ENCODE measurements around the gene MFSD6L.

MFSD6L gene, protein sequence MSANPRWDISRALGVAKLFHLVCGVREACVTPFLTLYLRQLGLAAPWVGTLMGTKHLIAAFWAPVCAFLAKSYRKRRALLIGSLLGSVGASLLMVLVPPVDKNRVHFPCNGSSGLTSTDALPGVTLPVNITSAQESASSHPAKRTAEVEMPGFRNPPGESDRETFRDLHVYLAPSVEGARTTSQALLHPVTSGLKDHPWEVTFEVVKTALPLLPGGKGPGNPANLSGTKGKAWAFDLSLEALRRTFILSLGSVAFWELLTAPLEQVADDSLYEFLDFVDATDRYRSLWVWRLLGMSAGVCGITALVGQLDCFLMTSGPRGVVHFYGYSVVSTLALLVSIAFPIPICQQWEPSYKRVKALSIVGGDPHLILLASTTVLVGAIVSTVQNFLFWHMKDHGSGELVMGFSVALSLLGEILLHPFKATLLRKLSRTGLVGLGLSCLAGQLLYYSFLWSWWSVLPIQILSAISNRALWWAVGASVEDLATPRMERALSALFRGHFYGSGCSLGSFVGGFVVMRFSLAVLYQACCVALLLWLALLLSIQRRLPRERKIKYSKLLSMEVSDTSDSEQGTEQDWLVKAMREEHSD

DNA sequence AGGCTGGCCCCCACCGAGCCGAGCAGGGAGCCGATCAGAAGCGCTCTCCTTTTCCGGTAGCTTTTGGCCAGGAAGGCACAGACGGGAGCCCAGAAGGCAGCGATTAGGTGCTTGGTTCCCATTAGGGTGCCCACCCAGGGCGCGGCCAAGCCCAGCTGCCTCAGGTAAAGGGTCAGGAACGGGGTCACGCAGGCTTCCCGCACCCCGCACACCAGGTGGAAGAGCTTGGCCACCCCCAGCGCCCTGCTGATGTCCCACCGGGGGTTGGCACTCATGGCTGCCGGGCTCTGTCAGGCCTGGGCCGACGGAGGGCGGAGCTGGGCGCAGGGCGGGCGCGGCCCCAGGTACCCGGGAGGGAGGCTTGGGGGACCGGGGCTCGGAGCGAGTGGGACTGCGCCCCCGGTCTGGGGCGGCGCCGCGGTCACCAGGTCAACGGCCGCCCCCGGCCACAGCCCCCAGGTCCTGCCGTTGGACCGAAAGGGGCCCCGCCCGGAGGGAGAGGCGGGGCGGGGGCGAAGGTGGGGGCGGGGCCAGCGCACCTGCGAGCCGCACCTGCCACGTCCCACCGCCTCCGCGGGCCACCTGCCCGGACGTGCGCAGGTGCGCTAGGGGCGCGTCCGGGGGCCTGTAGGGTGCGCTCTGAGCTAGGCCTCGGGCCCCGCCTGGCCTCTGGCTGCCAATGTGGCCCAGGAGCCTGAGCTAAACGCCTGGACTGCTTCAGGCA, at the start of gene MFSD6L:
TSS of gene MFSD6L (minus strand) at position 520 of the 724 bp plus-strand sequence. CDS start at position 275, 245 bp downstream.
- DNase-seq = no peak

DNA sequence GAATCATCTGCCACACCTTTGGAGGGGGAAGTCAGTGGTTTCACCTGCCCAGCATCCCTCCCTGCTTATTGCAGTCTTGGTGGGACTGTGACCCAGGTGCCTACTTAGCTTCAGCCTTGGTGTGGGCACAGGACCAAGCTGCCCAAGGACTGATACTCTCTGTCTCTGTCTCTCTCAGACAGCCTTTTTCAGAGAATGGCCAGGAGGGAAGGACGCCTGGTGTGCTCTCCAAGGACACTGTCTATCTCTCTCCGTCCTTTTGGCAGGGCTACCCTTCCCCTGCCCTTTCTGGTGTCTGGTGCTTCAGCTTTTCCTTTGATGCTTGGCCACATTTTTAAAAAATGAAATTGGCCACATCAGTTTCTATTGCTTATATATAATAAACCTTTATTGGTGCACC, 48.7 kb upstream of the MFSD6L start:
- DNase-seq = no peak

DNA sequence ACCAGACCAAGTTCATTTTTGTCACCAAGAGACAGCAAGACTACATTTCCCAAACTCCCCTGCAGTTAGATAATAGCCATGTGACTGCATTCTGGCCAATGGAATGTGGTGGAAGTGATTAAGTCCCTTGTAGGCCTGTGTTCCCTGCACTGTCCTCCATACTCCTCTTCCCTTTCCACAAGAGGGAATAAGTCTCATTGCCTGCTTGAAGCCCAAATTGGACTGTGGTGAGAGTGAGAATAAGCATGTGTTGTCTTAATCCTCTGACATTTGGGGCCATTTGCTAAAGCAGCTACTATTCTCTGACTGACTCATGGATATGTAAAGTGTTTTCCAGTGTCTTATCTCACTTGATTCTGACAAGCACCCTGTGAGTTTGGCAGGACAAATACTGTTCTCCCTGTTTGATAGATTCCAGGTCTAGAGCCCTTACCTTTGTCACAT, 47.6 kb upstream of the MFSD6L start:
- no peak for DNase-seq

DNA sequence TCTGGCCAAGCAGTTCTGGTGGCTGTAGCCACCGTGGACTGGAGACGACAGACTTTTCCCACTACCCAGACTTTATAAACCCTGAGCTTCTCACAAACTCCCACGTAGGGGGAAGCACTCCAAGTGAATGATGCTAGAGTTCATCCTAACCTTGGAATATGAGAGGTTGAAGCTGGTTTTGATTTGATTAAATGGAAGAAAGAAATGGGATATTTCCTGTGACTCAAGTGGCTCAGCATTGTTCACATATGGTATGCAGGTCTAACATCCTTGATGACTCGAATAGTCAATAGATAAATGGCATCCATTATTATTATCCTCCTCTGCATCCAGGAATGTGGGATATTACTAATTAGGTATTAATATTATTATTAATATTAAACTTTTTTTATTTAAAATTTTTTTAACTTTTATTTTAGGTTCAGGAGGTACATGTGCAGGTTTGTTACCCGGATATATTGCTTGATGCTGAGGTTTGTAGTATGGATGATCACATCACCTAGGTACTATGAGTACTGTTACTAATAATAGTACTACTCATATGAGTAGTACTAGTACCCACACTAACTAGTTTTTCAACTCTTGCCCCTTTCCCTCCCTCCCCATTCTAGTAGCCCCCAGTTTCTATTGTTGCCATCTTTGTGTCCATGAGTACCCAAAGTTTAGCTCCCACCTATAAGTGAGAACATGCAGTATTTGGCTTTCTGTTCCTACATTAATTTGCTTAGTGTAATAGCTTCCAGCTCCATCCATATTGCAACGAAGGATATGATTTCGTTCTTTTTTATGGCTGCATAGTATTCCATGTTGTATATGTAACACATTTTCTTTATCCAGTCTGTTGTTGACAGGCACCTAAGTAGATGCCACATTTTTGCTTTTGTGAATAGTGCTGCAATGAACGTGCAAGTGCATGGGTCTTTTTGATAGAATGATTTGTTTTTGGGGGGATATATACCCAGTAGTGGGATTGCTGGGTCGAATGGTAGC, 45.4 kb upstream of the MFSD6L start:
- no peak for DNase-seq

DNA sequence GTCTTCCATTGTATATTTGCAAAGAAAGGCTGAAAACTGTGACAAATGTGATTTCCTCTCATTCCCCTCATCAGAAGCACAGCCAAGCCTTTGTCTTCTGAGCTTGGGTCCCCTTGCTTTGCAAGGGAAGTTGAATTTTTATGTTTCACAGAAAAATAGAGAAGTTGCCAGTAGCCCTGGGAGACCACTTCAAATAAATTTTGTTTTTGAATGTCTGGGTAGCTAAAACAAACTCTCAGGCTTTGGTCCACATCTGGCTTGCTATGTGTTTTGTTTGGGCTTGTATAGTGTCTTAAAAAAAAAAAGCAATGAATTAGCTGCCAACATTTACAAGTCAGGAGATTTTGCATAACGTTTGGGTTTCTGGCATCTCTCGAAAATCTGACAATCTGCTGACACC, 44.2 kb upstream of the MFSD6L start:
- DNase-seq = no peak

DNA sequence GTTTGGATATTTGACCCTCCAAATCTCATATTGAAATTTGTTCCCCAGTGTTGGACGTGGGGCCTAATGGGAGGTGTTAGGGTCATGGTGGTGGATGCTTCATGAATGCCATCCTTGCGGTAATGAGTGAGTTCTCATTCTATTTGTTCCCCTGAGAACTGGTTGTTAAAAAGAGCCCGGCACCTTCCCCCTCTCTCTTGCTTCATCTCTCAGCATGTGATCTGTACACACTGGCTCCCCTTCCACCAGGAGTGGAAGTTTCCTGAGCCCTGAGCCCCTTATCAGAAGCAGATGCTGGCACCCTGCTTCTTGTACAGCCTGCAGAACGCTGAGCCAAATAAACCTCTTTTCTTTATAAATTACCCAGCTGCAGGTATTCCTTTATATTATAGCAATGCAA, 42.7 kb upstream of the MFSD6L start:
- no peak for DNase-seq

DNA sequence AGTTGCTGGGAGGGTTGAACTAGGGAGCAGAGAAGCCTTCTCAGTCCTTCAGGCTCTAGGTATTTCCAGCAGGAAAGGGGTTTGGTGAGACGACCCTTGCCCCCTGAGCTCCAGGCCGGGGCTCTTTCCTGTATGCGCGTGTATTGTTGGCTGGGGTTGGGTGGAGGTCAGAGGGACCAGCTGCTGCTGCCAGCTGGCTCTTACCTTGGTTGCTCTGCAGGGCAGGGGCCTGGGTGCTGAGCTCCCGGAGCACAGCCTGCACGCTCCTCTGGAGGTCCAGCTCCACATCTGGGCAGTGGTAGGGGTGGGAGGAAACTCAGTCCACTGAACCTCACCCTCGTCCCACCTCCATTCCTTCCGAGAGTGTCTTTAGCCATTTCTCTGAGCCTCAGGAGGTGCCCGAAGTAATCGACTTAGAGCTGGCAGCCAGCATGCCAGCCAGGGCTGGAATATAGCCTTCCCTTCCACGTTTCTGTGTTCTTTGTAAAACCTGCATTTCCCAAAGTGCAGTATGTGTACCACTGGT, 40.3 kb upstream of the MFSD6L start:
- no peak for DNase-seq

DNA sequence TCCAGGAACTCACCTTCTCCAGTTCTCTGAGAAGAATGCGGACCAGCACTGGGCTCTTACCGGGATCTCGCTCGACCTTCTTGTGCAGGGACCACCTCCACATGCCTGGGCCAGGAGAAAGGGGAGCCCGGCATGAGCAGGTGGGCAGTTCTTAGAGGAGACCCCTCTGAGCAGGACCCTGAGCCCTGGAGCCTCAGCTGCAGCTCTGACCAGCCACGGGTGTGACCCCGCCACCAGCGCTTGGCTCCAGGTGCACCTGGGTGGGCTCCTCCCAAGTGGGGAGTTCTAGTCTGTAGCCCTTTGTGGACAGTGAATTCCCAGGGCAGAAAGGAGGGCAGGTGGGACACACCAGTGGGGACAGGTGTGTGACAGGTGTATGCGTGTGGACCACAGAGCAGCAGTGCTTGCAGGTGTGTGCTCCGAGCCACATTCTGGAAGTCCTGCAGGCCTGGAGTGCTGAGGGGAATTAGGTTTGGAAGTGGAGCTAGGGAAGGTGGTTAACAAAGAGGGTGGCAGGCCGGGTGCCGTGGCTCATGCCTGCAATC, 39.5 kb upstream of the MFSD6L start:
- no peak for DNase-seq

DNA sequence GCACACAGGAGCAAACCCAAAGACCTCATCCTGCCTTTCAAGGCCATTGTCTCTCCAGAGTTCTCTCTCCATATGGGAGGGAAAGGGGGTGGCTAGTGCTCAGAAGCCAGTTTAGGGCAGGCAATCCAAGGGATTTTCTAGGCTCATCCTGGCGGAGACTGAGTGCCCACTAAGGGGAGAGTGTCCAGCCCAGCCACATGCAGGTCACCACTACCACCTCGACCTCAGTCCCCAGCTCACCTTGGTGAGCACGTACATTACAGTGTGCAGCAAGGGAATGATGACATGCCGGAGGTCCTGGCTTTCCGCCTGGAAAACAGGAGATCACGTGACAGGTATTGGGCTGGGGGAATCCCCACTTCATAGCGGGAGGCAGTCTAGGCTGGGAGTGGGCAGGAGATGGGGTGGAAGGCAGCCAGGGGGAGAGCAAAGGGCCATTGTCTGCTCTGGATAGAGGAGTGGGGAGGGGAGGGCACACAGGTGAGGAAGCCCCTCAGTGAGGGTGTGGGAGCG, 38.5 kb upstream of the MFSD6L start:
- DNase-seq = no peak

DNA sequence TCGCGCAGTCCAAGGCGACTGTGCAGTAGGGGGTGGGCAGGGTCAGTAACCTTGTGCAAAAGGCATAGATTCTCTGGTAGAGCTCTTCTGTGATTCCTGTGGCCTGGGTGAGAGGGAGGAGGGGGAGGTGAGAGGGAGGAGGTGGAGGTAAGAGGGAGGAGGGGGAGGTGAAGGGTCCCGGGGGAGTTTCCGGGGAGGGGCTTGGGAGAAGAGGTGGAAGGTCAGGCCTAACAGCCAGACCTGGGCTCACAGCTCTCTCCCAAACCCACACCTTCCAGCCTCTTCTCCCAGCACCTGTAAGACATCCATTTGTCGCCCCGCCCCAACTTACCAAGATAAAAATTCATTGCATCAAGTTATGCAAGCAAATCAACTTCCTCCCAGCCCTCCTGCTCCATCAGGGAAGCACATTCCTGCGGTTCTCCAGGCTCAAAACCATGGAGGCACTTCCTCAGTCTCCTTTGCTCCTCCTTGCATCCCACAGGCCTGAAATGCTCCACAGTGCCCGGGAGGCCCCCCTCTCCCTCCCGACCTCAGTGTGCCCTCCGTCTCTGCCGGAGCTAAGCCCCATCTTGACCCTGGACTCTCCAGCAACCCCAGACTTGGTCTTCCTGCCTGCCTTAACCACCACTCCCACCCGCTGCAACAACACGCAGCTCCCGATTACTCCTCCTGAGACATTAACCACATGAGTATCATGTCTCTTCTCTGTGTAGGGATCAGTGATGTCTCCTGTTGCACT, 37.8 kb upstream of the MFSD6L start:
- DNase-seq = no peak

DNA sequence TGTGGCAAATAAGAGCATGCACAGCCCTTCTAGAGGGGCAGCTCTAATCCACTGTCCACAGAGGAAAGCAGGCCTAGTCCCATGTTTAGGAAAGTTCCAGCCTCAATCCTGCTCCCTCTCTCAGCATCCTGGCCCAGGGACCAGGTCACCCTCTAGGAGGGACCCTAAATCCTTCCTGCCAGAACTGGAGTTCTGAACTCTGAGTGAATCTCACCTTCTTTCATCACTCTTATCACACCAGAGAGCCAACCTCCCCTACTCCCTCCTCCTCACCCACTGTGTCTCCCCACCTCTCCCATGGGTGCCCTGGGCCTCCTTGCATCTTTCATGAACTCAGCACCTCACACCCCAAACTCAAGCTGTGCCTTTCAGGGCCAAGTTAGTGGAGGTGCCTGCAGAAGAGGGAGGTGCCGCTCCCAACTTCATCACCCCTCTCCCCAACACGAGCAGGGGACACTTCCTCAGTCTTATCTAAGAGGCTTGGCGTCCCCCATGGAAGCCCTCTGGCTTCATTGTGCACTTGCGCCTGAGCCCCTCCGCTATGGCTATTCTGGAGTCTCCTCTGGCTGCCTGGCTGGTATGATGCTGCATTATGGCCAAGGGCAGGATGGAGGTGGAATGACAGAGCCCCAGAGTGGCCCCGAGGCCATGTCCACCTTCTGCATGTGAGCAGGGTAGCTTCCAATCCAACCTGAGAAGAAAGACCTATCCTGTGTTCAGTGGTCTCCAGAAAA, 36.6 kb upstream of the MFSD6L start:
- DNase-seq = no peak

DNA sequence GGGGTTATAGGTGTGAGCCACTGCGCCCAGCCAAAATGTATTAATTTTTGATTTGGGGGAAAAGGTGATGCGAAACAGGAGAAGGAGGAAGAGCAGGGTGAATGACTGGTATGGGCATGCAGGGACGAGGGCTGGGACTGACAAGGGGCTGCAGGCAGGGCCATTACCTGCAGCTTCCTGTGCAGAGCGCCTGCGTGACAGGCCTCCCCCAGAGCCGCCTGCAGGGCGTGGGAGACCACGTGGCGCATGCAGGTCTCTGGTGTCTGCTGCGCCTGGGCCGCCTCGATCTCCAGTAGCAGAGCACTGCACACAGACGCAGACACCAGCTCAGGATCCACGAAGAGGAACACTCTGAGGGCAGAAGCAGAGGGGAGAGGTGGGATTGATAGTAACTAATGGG, 35.9 kb upstream of the MFSD6L start:
- no peak for DNase-seq

DNA sequence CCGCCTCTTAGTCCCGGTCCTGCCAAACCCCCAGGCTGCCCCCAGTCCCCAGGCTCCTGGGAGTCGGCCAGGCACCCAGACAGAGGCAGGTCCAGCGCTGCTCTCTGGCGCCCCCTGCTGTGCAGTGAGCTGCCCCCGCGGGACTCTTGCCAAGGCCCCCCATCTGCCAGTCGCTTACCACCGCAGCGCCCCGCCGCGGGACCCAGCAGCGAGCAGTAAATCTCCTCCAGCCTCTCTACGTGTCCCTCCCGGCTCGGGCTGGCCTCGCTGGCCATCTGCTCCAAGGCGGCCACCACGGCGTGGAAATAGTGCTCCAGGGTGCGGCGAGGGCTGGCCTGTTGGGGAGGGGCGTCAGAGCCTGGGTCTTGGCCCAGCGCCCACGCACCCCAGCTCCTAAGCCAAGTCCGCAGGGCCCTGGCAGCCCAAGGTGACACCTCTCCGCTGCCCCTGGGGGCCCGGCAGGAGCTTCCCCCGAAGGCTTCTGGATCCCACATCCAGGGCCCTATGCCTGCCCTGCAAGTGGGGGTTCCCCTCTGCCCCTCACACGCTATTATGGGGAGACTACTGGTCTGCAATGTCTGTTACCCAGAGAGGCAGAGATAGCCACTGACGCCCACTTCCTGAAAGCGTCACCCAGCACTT, 33.7 kb upstream of the MFSD6L start:
- DNase-seq = peak; percentile 33

DNA sequence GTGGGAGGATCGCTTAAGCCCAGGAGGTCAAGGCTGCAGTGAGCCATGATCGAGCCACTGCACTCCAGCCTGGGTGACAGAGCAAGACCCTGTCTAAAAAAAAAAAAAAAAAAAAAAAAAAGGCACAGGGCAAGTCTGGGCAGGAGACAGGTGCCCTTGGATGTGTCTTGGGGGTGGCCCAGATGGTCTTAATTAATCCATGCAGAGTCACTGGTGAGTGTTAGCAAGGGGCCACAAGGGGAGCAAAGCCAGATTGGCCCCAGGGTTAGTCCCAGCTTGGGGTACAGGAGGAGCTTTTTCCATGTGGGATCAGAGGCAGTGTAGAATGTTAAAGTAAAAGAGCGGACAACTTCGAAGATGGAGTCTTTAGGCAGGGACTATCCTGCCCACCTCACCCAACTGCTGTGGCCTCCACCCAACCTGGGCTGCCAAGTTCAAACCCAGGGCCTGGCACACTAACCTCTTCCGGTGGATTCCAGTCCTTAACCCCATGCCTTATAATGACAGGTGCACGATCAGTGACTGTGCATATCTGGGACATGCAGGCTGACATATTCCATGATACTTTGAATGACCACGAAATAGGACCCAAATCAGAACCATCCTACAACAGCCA, 32.2 kb upstream of the MFSD6L start:
- no peak for DNase-seq

DNA sequence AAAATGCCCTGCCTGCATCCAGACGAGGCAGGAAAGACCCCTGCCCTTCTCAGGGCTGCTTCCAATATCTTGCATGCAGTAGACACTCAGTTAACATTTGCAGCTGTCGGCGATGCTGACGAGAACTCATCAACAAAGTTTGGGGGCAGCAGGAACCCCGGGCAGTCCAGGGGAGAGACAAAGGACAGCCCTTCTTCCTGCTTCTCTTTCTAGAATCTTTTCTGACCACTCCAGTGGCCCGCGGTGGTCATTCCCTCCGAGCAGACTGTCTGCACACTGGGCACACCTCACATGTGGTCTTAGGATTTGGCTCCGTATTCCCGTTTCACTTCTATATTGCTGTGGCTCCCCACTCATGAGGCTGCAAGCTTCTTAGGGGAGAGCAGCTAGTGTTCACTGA, 31.0 kb upstream of the MFSD6L start:
- DNase-seq = no peak

DNA sequence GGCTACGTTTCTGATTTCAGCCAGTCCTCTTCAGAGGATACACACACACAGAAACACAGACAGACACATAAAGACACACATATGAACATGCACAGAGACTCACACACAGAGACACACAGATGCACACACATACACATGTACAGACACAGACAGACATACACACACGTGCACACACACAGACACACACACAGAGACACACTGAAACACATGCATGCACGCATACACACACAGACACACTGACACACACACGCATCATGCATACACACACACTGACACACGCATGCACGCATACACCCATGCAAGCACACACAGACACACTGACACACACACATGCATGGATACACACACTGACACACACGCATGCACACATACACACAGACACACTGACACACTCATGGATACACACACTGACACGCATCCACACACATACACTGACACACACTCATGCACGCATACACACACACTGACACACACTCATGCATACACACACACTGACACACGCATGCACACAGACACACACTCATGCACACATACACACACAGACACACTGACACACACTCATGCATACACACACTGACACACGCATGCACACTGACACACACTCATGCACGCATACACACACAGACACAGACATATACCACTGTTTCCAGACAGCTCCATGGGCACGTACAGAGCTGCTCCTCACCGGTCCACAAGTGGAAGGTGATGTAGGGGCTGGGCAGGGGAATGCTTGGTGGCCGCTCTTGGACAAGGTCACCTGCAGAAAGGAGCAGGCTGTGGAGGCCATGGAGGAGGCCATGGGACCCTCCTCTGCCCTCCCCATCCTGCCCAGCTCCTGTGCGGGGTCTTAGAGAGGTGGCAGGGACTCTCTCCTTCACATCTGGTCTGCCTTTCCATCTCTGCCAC, 30.1 kb upstream of the MFSD6L start:
- no peak for DNase-seq

DNA sequence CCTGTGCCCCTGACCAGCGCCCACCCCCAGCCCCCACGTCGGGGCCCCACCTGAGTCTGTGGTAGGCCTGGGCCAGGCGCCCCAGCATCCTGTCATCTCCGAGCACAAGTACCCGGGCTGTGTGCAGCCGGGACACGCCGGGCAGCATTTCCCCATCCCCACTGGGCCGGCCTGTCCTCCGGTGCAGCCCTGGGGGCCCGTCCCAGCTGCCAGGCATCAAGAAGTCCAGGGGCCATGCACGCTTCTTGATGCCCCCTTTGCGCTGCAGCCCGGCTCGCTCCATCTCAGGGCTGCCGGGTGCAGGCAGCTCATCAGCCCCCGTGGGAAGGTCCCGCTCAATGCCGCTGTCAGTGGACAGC, 29.3 kb upstream of the MFSD6L start:
- DNase-seq = no peak

DNA sequence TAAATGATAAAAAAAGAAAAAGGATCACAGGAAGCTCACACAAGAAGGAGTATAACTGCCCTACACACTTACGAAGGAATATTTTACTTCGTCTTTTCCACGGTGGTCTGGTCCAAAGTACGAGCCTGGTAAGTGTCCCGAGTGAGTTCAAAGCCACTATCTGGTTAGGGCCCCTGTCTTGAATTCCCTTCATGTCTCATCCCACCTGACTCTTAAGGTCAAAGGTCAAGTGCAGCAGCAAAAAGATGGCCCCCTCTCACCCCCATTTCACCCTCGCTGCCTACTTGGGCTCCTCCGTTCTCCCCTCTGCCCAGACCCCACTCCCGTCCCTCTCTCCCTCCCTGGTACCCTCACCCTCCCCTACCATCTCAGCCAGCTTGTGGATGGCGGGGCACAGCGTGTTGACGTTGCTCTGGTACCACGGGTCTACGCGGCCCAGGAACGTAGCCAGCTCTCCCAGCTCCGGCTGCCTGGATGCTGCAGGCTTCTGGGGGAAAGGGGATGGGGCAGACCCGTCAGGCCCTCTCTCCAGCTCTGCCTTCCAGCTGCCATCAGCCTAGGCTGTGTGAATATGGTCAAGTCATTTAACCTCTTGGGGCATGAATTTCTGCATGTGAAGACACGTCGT, 27.8 kb upstream of the MFSD6L start:
- no peak for DNase-seq
